Measurements from ENCODE around the gene FOXRED1.
A peak's percentile ranks its signal among the peaks of the same experiment; 100 is the strongest.

FOXRED1 gene

GRCh38 chr11:126303623-126304456 lies 34.9 kb downstream of the FOXRED1 start, which contains the start of gene DCPS:
Gene DCPS (plus strand): TSS chr11:126304060. CDS start chr11:126304081, 21 bp downstream.
- Histone ChIP-seq H3K4me3 (replicated peaks; ENCODE audit: insufficient read depth, low read length) (peak within 1 kb of the TSS; percentile 58), H3K27me3 (ENCODE audit: insufficient read depth, poor library complexity, severe bottlenecking) (no peaks in the 10 kb centered on the region), H3K27ac (replicated peaks) (peak within 1 kb of the TSS; percentile 92)
- TF ChIP-seq CTCF (IDR thresholded peaks at IDR 0.05; ENCODE audit: insufficient read depth, low read length) (no peak), REST (IDR thresholded peaks at IDR 0.05; ENCODE audit: insufficient replicate concordance, low read depth) (peak; percentile 61), POLR2AphosphoS5 (IDR thresholded peaks at IDR 0.05; ENCODE audit: low read depth) (peak; percentile 94), GABPA (IDR thresholded peaks at IDR 0.05; ENCODE audit: low read depth) (no peak), SPI1 (IDR thresholded peaks at IDR 0.05; ENCODE audit: borderline replicate concordance, low read depth) (peak; percentile 62; the same call in 1 of the 2 replicates)
- peak; percentile 83 to 86 for DNase-seq (ENCODE audit: low read depth in 1 of 2, low spot score in 1 of 2)

- TF ChIP-seq POLR2AphosphoS5 (IDR thresholded peaks at IDR 0.05; ENCODE audit: low read depth): no peak
- no peak for TF ChIP-seq CTCF (IDR thresholded peaks at IDR 0.05; ENCODE audit: insufficient read depth, low read length)
- H3K27me3 ChIP-seq (ENCODE audit: insufficient read depth, poor library complexity, severe bottlenecking): no peaks in the 10 kb centered on the region
- H3K27ac ChIP-seq (replicated peaks): peak overlapping the region; percentile 92
- no peak for DNase-seq (ENCODE audit: low read depth in 1 of 2, low spot score in 1 of 2)
- H3K4me3 ChIP-seq (replicated peaks; ENCODE audit: insufficient read depth, low read length): peak overlapping the region; percentile 58
Measured at GRCh38 chr11:126304457-126305075, 35.6 kb downstream of the FOXRED1 start.

DNA sequence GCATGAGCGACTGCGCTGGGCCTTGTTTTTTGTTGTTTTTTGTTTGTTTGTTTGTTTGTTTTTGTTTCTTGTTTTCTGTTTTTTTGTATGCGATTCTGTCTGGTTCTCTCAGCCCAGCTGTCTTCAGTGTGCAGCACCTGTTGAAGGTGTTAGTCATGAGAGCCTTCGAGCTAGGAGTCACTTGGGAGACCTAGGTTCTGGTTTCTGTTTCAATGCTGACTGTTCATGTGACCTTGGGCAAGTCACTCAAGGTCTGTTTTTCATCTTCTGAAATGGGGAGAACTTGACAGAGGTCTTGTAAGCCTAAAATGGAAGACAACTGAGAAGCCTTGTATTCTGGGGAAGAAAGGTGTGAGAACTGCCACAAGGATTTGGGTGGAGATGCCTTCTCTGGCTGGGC lies 36.7 kb downstream of the FOXRED1 start:
- H3K27ac ChIP-seq (replicated peaks): 0 out of 2 replicates have a peak overlapping the region, but pooled peaks have one; percentile 6
- no peak overlapping the region for H3K4me3 ChIP-seq (replicated peaks; ENCODE audit: insufficient read depth, low read length)
- no peak for TF ChIP-seq POLR2AphosphoS5 (IDR thresholded peaks at IDR 0.05; ENCODE audit: low read depth)
- no peak for TF ChIP-seq CTCF (IDR thresholded peaks at IDR 0.05; ENCODE audit: insufficient read depth, low read length)
- TF ChIP-seq REST (IDR thresholded peaks at IDR 0.05; ENCODE audit: insufficient replicate concordance, low read depth): no peak
- TF ChIP-seq SPI1 (IDR thresholded peaks at IDR 0.05; ENCODE audit: borderline replicate concordance, low read depth): no peak
- no peak for TF ChIP-seq GABPA (IDR thresholded peaks at IDR 0.05; ENCODE audit: low read depth)
- no peaks in the 10 kb centered on the region for H3K27me3 ChIP-seq (ENCODE audit: insufficient read depth, poor library complexity, severe bottlenecking)
- DNase-seq (ENCODE audit: low read depth in 1 of 2, low spot score in 1 of 2): no peak
